HepG2 (cell line): Measurements from ENCODE around the gene CSNK1G1. TPM values are rescaled to one million over a fixed set of nuclear protein-coding genes. Genes with fewer than 3 reads are reported as not detected.

Experiments
- AKNA ChIP-seq: sonication (generic); formaldehyde crosslinking; IDR thresholded peaks from 2 replicates; pipeline ENCODE4 v1.4.0; 2020; ENCODE audit warnings: missing genetic modification reagents, borderline replicate concordance
- CHCHD3 ChIP-seq: sonication (generic); formaldehyde crosslinking; IDR thresholded peaks from 2 replicates; pipeline ENCODE4 v1.8.0; 2022; ENCODE audit warnings: mild to moderate bottlenecking, missing genetic modification reagents, moderate library complexity
- ELK4 ChIP-seq: sonication (generic); formaldehyde crosslinking; IDR thresholded peaks from 2 replicates; pipeline ENCODE4 v1.9.0; 2021; ENCODE audit warnings: missing genetic modification reagents, borderline replicate concordance
- ETV6 ChIP-seq: sonication (generic); formaldehyde crosslinking; conservative IDR thresholded peaks from 2 replicates; pipeline ENCODE4 v1.4.0; 2020; ENCODE audit warnings: missing genetic modification reagents
- GABPB1 ChIP-seq: IDR thresholded peaks from 2 replicates; pipeline ENCODE4 v1.6.1; 2016; ENCODE audit warnings: mild to moderate bottlenecking, missing genetic modification reagents, moderate library complexity, missing compliant biosample characterization
- IRX3 ChIP-seq: sonication (generic); formaldehyde crosslinking; IDR thresholded peaks from 2 replicates; pipeline ENCODE4 v1.8.1; 2023; ENCODE audit warnings: mild to moderate bottlenecking, low read depth, missing genetic modification reagents, borderline replicate concordance
- RFXAP ChIP-seq: sonication (generic); formaldehyde crosslinking; IDR thresholded peaks from 2 replicates; pipeline ENCODE4 v1.4.0; 2020; ENCODE audit warnings: missing genetic modification reagents, borderline replicate concordance
- RXRB ChIP-seq: IDR thresholded peaks from 2 replicates; pipeline ENCODE4 v1.6.1; 2016; ENCODE audit warnings: borderline replicate concordance, missing genetic modification reagents, missing compliant biosample characterization
- TFDP2 ChIP-seq: sonication (generic); formaldehyde crosslinking; IDR thresholded peaks from 2 replicates; pipeline ENCODE4 v1.4.0; 2020; ENCODE audit warnings: missing genetic modification reagents
- ZFP36L2 ChIP-seq: sonication (generic); formaldehyde crosslinking; IDR thresholded peaks from 2 replicates; pipeline ENCODE4 v1.4.0; 2020; ENCODE audit warnings: missing genetic modification reagents
- ZGPAT ChIP-seq: IDR thresholded peaks from 2 replicates; pipeline ENCODE4 v1.6.1; 2016; ENCODE audit warnings: mild to moderate bottlenecking
- ZNF329 ChIP-seq: sonication (generic); formaldehyde crosslinking; IDR thresholded peaks from 2 replicates; pipeline ENCODE4 v1.9.0; 2021; ENCODE audit warnings: low read depth, mild to moderate bottlenecking, missing genetic modification reagents
- ZNF33B ChIP-seq: sonication (generic); formaldehyde crosslinking; IDR thresholded peaks from 2 replicates; pipeline ENCODE4 v1.5.1; 2020; ENCODE audit warnings: mild to moderate bottlenecking, missing genetic modification reagents
- ZNF597 ChIP-seq: sonication (generic); formaldehyde crosslinking; IDR thresholded peaks from 2 replicates; pipeline ENCODE4 v1.5.0; 2020; ENCODE audit warnings: missing genetic modification reagents
- ZSCAN5A ChIP-seq: sonication (generic); formaldehyde crosslinking; IDR thresholded peaks from 2 replicates; pipeline ENCODE4 v1.8.0; 2022; ENCODE audit warnings: mild to moderate bottlenecking, missing genetic modification reagents, borderline replicate concordance
- polyA plus RNA-seq, 8 experiments: library from polyadenylated mRNA; depleted of rRNA in 3 of 8; stranded (reverse) in 7 of 8; unstranded in 1 of 8; fragments of >200 nt; fragmentation: Illumina TruSeq in 4 of 8; extraction: Trizol in 4 of 8; gene quantifications; 2 replicates each; pipeline versions ENCODE4 v1.2.1 to v1.2.3, GENCODE V29; 2011 to 2016; ENCODE audit warnings: low read depth in 4 of 8, missing spikeins in 1 of 8, mixed read lengths in 1 of 8; ENCODE audit not compliant: insufficient read depth in 1 of 8
- total RNA-seq, 5 experiments: library from RNA; depleted of rRNA; stranded (reverse); fragments of >200 nt; fragmentation: Illumina TruSeq; extraction: Trizol; gene quantifications; 2 replicates each; pipeline ENCODE4 v1.2.3, GENCODE V29; 2016; ENCODE audit warnings: low read depth in 1 of 5

The CSNK1G1 gene
- total and polyA plus RNA-seq, 2 of the 13 experiments (the other 11 are each of a cell fraction or from before 2014, with no cell fraction given): 8.5 to 12.6 TPM

- TF ChIP-seq ZGPAT (CRISPR knock-in tag) (no peak; the same call in 1 of the 2 replicates), ZSCAN5A (no peak), RXRB (no peak; the same call in 1 of the 2 replicates), IRX3 (no peak), AKNA (CRISPR knock-in tag) (no peak), ELK4 (no peak), ETV6 (CRISPR knock-in tag) (no peak), ZNF329 (no peak), ZNF597 (no peak), ZFP36L2 (CRISPR knock-in tag) (no peak), GABPB1 (peak; percentile 98), CHCHD3 (no peak), ZNF33B (CRISPR knock-in tag) (no peak), RFXAP (no peak), TFDP2 (peak; percentile 60; the same call in 1 of the 2 replicates)
These were observed at the start of gene CSNK1G1 (continued) for GRCh38 chr15:64355944-64356709.
